ENCODE data around the gene KERA.
"Not testable (repeated sequence)": the region's sequence is repeated elsewhere in the genome, so short reads cannot be mapped to it uniquely, and the experiment has no call there.

The KERA gene, protein sequence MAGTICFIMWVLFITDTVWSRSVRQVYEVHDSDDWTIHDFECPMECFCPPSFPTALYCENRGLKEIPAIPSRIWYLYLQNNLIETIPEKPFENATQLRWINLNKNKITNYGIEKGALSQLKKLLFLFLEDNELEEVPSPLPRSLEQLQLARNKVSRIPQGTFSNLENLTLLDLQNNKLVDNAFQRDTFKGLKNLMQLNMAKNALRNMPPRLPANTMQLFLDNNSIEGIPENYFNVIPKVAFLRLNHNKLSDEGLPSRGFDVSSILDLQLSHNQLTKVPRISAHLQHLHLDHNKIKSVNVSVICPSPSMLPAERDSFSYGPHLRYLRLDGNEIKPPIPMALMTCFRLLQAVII

GRCh38 chr12:91057368-91058165, at the start of gene KERA:
KERA (minus strand) TSS chr12:91058024; CDS start chr12:91056281, 1,743 bp downstream.
- DNase-seq: no peak

- no peak for DNase-seq
Measured at GRCh38 chr12:91106283-91106682, 48.5 kb upstream of the KERA start.

DNA sequence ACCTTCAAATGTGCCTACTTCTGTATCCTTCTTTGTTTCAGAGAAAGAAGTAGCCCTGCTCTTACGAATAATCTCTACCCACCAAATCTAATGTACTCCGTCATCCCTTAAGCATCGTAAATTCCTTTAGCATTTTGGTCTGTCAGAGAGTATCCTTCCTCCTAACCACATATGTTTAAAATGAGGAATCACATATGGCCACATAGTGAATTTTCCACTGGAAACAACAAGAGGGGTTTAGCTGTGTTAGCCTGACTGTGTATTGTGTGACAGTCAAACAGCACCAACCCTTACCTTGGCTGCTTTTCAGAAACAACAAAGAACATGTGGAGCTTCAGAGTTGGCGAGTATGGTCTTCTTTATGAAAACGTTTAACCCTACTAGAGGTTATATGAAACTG, 48.0 kb upstream of the KERA start:
- no peak for DNase-seq

DNA sequence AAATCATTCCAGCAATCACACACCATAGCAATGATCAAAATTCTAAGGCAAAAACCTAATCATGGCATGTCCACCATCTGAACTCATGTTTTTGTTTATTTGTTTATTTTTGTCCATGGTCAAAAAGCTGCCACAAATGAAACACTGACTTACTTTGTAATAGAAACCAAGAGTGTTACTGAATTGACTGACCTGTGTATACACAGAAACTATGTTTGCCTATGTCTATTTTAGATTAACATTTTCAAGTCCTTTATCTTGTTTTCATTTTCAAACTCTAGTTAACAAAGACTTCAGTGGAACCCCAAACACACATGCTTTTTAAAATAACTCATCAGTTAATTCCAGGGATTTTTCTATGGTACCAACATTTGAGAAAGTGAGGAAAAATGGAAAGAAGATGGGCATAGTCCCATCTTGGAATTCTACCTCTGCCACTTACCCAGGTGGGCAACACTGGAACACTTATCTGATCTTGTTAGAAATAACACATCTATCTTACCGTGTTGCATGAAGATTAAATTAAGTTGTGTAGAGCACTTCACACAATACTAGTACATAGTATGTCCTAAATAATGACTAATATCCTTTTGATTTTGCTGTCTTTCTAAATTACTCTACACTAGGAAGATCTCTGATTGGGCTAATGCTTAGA, 47.1 kb upstream of the KERA start:
- no peak for DNase-seq

DNA sequence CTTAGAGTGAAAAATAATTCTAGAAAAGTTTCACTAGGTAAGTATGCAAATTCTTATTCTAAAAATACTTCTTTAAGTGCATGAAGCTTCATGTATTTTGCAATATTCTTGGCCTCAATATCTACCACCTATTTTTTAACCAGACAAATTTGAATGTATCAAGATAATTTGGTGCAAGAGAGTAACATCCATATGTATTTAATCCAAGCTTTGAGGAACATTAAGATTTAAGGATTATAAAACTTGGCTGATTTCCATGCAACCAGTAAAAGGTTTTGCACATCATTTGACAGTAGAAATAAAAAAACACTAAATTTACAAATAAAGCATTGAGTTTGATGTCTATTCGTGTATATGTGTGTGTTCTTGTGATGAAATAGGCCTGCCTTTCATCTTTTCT, 45.8 kb upstream of the KERA start:
- DNase-seq: no peak

DNA sequence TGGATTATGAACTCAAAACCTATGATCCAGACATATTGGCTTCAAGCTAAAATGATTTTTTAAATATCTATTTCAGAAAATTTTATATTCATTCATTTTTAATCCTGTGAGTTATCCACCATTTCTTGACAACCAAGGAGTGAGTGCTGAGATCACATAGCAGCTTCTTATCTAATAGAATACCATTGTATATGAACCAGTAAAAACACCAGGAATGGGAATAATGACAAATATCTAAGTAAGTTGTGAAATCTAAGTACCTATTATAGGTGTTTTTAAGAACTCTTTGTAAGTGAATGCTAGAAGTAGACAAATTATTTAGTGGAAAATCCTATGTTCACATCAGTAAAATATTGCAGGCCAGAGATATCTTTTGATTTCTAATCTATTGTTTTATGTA, 45.3 kb upstream of the KERA start:
- DNase-seq: no peak

- DNase-seq: no peak
Measured at GRCh38 chr12:91100906-91101305, 43.1 kb upstream of the KERA start.

DNA sequence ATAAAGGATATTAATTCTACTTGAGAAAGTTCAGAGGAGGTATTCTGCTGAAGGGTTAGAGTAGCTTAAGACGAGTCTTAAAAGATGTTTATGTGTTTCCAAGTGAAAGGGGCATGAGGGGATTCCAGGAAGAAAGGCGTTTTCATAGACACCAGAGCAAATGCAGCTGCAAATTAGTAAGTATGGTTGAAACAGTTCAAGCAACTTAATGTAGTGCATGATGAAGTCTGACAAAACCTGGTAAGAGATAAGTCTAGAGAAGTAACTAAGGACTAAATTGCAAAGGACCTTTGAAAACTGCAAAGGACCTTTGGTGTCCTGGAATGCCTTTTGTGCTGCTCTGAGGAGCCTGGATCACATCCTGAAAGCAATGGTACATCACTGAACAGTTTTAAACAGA, 42.0 kb upstream of the KERA start:
- no peak for DNase-seq

DNA sequence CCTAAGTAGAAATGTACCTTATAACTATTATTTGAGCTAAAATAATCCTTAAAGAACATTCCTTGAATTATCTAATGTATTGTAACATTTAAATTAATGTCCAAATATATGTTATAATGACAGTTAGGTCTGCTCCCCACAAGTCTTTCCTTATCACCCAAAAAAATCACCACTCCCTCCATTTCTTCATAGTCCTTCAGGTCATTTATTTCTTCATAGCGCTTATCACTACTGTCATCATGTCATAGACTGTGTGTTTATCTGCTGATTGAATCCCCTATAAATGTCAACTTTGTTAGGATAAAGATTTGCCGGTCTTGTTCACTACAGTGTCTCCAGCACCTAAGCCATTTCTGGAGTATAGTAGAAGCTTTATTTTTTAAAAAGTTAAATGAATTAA, 41.5 kb upstream of the KERA start:
- no peak for DNase-seq

DNA sequence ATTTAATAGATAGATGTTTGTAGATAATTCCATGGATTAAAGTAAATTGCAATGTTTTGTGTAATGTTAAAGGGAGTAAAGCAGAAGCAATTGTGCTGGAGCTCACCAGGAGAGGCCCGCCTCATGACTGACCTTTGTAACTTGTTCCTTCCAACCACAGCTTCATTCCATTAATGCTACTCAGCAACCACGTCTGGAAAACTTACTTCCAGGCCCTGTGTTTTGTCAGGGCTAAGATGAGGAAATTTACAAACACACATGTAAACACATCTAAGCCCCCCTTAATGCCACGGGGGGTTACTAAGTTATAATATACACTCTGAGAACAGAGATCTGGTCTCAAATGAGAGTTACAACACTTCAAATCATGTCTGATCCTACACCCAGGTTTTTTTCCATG, 41.1 kb upstream of the KERA start:
- DNase-seq: no peak

DNA sequence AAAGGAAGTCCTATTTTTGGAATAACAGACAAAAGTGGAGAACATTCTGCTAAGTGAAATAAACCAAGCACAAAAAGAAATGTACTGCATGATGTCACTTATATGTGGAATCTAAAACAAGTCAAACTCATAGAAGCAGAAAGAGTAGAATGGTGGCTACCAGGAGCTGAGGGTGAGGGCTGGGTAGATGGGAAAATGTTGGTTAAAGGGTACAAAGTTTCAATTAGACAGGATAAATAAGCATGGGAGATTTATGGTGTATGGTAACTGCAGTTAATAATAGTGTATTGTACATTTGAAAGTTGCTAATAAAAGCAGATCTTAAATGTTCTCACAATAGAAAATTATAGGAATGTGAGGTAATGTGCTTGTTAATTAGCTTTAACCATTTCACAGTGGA, 40.6 kb upstream of the KERA start:
- no peak for DNase-seq

DNA sequence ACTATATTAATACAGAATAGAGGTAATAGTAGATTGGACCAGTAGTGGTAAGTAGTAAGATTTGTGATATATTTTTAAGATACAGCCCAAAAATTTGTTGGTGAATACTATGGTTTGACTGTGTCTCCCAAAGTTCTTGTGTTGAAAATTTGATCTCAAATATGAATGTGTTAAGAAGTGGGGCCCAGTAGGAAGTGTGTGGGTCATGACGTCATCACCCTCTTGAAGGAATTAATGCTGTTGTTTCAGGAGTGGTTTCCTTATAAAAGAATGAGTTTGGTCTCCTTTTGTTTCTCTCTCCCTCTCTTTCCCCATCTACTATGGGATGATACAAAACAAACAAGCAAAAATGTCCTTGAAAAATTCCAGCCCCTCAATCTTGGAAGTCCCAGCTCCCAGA, 37.1 kb upstream of the KERA start:
- DNase-seq: no peak

GRCh38 chr12:91094032-91094662, 36.3 kb upstream of the KERA start:
- DNase-seq: no peak

- no peak for DNase-seq
Measured at GRCh38 chr12:91093341-91093740, 35.5 kb upstream of the KERA start.

DNA sequence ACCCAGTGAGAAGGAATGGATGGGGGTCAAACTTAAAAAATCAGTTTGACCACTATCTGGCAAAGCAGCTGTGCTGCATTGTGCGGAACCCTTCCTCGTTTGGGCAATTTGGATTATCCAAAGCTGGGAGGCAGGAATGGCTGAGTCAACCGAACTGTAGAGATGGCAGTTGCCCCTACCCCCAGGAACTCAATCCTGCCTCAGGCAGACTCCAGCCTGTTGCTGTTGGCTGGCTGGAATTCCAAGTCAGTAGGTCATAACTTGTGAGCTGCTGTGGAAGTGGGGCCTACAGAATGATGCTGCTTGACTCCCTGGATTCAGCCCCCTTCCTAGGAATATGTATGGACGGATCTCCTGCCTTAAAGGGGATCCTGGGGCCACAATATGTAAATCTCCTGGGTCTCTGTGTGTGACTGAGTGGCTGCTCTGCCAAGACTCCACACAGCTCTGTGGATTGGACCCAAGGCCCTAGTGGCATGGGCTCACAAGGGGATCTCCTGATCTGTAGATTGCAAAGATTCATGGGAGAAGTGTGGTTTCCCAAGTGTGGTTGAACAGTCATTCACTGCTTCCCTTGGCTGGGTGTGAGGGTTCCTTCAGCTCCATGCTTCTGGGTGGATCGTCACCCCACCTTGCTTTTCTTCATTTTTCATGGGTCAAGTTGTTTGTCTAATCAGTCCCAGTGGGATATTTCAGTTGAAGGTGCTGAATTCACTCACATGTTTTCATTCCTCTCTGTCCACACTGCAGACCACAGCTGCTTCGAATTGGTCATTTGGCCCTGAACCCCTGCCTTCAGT, 34.3 kb upstream of the KERA start:
- no peak for DNase-seq

- not testable (repeated sequence) for DNase-seq
Measured at GRCh38 chr12:91089953-91090352, 32.1 kb upstream of the KERA start.

GRCh38 chr12:91080041-91080440, 22.2 kb upstream of the KERA start:
- no peak for DNase-seq

DNA sequence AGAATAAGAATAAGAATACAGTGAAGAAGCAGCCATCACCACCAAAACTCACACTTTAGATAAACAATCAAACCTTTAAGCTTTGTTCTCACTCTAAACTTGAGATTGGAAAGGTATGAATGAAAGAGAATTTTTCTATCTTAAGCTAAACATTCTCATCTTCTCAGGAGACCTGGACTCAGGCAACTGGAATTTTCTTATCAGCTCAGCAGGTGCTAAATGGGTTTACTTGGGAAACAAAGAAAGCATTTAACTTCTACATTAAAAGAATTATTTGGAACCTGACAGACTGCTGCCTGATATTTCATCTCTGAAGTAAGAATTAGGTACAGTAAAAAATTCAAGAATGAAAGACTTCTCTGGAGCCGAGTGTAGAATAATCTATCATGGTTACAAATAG, 20.7 kb upstream of the KERA start:
- DNase-seq: no peak

DNA sequence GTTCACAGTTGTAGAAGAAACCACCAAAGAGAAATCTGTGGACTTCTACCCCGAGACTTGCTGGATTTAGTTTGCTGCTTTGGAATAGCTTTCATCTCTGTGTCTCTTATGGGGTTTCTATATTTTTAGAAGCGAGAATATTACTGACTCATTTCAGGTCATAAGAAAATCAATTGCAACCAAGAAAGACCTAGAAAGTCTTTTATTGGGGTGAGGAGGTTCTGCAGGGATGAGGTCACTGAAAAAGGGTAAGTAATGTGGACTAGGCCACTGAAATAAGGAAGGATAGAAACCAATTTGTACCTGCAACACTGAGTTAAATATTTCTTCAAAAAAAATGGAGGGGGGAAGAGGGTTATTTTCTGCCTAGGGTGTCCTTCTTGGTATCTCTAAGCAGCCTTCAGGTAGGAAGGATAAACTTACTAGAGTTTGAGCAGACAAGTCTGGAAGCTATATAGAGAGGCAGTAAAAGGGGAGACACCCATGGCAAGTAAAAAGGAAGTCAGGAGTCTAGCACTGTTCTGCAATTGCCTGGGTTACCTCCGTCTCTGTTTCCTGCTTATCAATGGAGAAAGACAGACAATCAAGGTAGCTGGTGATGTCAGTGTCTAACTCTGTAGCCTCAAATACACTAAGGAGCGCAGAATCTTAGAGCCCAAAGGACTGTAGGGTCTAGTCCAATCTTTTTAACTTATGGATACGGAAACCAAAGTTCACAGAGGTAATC, 19.6 kb upstream of the KERA start:
- DNase-seq: no peak

- DNase-seq: no peak
Measured at GRCh38 chr12:91074851-91075250, 17.0 kb upstream of the KERA start.

DNA sequence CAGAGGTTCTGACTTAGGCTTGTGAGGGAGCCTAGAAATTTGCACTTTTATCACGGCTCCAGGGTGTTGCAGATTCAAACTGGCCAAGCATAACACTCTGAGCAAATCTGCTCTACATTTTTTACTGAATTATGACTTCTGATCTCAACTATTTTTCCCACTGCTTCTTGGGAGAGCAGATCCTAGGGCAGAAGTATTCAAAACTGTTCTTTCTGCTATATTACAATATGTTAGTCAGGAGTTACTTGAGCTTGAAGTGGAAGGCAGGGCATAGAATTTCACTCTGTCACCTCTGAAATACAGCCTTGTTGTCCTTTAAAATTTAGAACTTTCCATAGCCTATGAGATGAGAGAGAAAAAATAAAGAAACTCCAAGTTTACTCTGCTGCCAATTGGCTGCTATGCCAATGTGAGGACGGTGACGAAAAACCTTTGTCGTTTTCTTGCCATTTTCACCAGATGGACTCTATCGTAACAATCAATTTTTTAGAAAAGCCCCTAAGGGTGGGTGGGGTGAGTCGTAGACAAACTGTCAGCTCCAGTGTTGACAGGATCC, 16.4 kb upstream of the KERA start:
- no peak for DNase-seq

GRCh38 chr12:91073426-91073825, 15.6 kb upstream of the KERA start:
- no peak for DNase-seq

All from NCI-H82 (cell line).